Measurements from ENCODE around the gene B4GALNT1. TPM values are rescaled to one million over a fixed set of nuclear protein-coding genes. Genes with fewer than 3 reads are reported as not detected.
A peak's percentile ranks its signal among the peaks of the same experiment; 100 is the strongest.
"Not testable (repeated sequence)": the region's sequence is repeated elsewhere in the genome, so short reads cannot be mapped to it uniquely, and the experiment has no call there.

B4GALNT1 gene
- total RNA-seq (2014; rRNA removed; shearing (Covaris generic)): 61.9 and 82.6 TPM in 2 replicates

GRCh38 chr12:57632958-57633840 is at the start of gene B4GALNT1:
Gene B4GALNT1, minus strand, starts transcription at chr12:57633201. Its CDS starts 1,069 bp downstream, at chr12:57632132.
- DNase-seq (ENCODE audit: low spot score): peak; percentile 52

- DNase-seq (ENCODE audit: low spot score): no peak
Measured at GRCh38 chr12:57679697-57680096, 46.7 kb upstream of the B4GALNT1 start.

- DNase-seq (ENCODE audit: low spot score): not testable (repeated sequence)
Measured at GRCh38 chr12:57677947-57678346, 44.9 kb upstream of the B4GALNT1 start.

- DNase-seq (ENCODE audit: low spot score): no peak
Measured at GRCh38 chr12:57674691-57675090, 41.7 kb upstream of the B4GALNT1 start.

- no peak for DNase-seq (ENCODE audit: low spot score)
Measured at GRCh38 chr12:57672801-57673200, 39.8 kb upstream of the B4GALNT1 start.

GRCh38 chr12:57671811-57672210 is 38.8 kb upstream of the B4GALNT1 start:
- not testable (repeated sequence) for DNase-seq (ENCODE audit: low spot score)

- DNase-seq (ENCODE audit: low spot score): not testable (repeated sequence)
Measured at GRCh38 chr12:57669691-57670090, 36.7 kb upstream of the B4GALNT1 start.

- DNase-seq (ENCODE audit: low spot score): no peak
Measured at GRCh38 chr12:57666897-57667296, 33.9 kb upstream of the B4GALNT1 start.

GRCh38 chr12:57665066-57665820 is 32.2 kb upstream of the B4GALNT1 start:
- DNase-seq (ENCODE audit: low spot score): not testable (repeated sequence)

- DNase-seq (ENCODE audit: low spot score): no peak
Measured at GRCh38 chr12:57661376-57661775, 28.4 kb upstream of the B4GALNT1 start.

GRCh38 chr12:57658890-57659289 is 25.9 kb upstream of the B4GALNT1 start:
- no peak for DNase-seq (ENCODE audit: low spot score)

GRCh38 chr12:57657744-57658143 is 24.7 kb upstream of the B4GALNT1 start:
- no peak for DNase-seq (ENCODE audit: low spot score)

GRCh38 chr12:57656408-57656807 is 23.4 kb upstream of the B4GALNT1 start:
- not testable (repeated sequence) for DNase-seq (ENCODE audit: low spot score)

GRCh38 chr12:57655541-57656240 is 22.7 kb upstream of the B4GALNT1 start:
- DNase-seq (ENCODE audit: low spot score): no peak

GRCh38 chr12:57654042-57654441 is 21.0 kb upstream of the B4GALNT1 start:
- DNase-seq (ENCODE audit: low spot score): no peak

GRCh38 chr12:57646659-57647049 is 13.7 kb upstream of the B4GALNT1 start:
- DNase-seq (ENCODE audit: low spot score): not testable (repeated sequence)

- DNase-seq (ENCODE audit: low spot score): peak; percentile 35
Measured at GRCh38 chr12:57645990-57646658, 13.1 kb upstream of the B4GALNT1 start.

- no peak for DNase-seq (ENCODE audit: low spot score)
Measured at GRCh38 chr12:57641699-57642442, 8.9 kb upstream of the B4GALNT1 start.

GRCh38 chr12:57640175-57641042 is 7.4 kb upstream of the B4GALNT1 start:
- DNase-seq (ENCODE audit: low spot score): no peak

- no peak for DNase-seq (ENCODE audit: low spot score)
Measured at GRCh38 chr12:57638096-57638495, 5.1 kb upstream of the B4GALNT1 start.
